ENCODE measurements around the gene FGF23.

The FGF23 gene

GRCh38 chr12:4386801-4387200 lies 7.3 kb upstream of the FGF23 start:
- in situ Hi-C loops (cut with MboI; ENCODE audit: low sequenced_read_pairs): no loop called here

- in situ Hi-C loops (cut with MboI; ENCODE audit: low sequenced_read_pairs): no loop called here
Observed at GRCh38 chr12:4383304-4383865, 3.9 kb upstream of the FGF23 start.

- in situ Hi-C loops (cut with MboI; ENCODE audit: low sequenced_read_pairs): no loop called here
Observed at GRCh38 chr12:4380332-4380731, 820 bp upstream of the FGF23 start.

- in situ Hi-C loops (cut with MboI; ENCODE audit: low sequenced_read_pairs): no loop called here
Observed at GRCh38 chr12:4378772-4379171, 740 bp downstream of the FGF23 start.

GRCh38 chr12:4375449-4375848 lies 4.1 kb downstream of the FGF23 start:
- in situ Hi-C loops (cut with MboI; ENCODE audit: low sequenced_read_pairs): no loop called here

GRCh38 chr12:4372653-4373052 lies 6.9 kb downstream of the FGF23 start:
- in situ Hi-C loops (cut with MboI; ENCODE audit: low sequenced_read_pairs): no loop called here

- in situ Hi-C loops (cut with MboI; ENCODE audit: low sequenced_read_pairs): no loop called here
Observed at GRCh38 chr12:4370265-4370664, 9.2 kb downstream of the FGF23 start.

- in situ Hi-C loops (cut with MboI; ENCODE audit: low sequenced_read_pairs): no loop called here
Observed at GRCh38 chr12:4369548-4369947, 10.0 kb downstream of the FGF23 start.

GRCh38 chr12:4366090-4366489 lies 13.4 kb downstream of the FGF23 start:
- in situ Hi-C loops (cut with MboI; ENCODE audit: low sequenced_read_pairs): no loop called here

GRCh38 chr12:4356041-4356327 lies 23.5 kb downstream of the FGF23 start:
- in situ Hi-C loops (cut with MboI; ENCODE audit: low sequenced_read_pairs): no loop called here

- in situ Hi-C loops (cut with MboI; ENCODE audit: low sequenced_read_pairs): no loop called here
Observed at GRCh38 chr12:4355156-4356040, 24.1 kb downstream of the FGF23 start.

- in situ Hi-C loops (cut with MboI; ENCODE audit: low sequenced_read_pairs): no loop called here
Observed at GRCh38 chr12:4353785-4354208, 25.7 kb downstream of the FGF23 start.

- in situ Hi-C loops (cut with MboI; ENCODE audit: low sequenced_read_pairs): no loop called here
Observed at GRCh38 chr12:4346931-4347330, 32.6 kb downstream of the FGF23 start.

GRCh38 chr12:4331842-4332241 lies 47.7 kb downstream of the FGF23 start:
- in situ Hi-C loops (cut with MboI; ENCODE audit: low sequenced_read_pairs): no loop called here

- in situ Hi-C loops (cut with MboI; ENCODE audit: low sequenced_read_pairs): no loop called here
Observed at GRCh38 chr12:4331221-4331620, 48.3 kb downstream of the FGF23 start.

GRCh38 chr12:4330203-4330602 lies 49.3 kb downstream of the FGF23 start:
- in situ Hi-C loops (cut with MboI; ENCODE audit: low sequenced_read_pairs): no loop called here

- in situ Hi-C loops (cut with MboI; ENCODE audit: low sequenced_read_pairs): no loop called here
Observed at GRCh38 chr12:4327293-4327692, 52.2 kb downstream of the FGF23 start.

GRCh38 chr12:4325966-4326365 lies 53.5 kb downstream of the FGF23 start:
- in situ Hi-C loops (cut with MboI; ENCODE audit: low sequenced_read_pairs): no loop called here

GRCh38 chr12:4324366-4324765 lies 55.1 kb downstream of the FGF23 start:
- in situ Hi-C loops (cut with MboI; ENCODE audit: low sequenced_read_pairs): no loop called here

GRCh38 chr12:4323396-4323795 lies 56.1 kb downstream of the FGF23 start:
- in situ Hi-C loops (cut with MboI; ENCODE audit: low sequenced_read_pairs): no loop called here

- in situ Hi-C loops (cut with MboI; ENCODE audit: low sequenced_read_pairs): no loop called here
Observed at GRCh38 chr12:4322726-4323125, 56.8 kb downstream of the FGF23 start.

GRCh38 chr12:4320853-4321701 lies 58.4 kb downstream of the FGF23 start, which contains the start of gene TIGAR:
TIGAR (plus strand) TSS chr12:4321213; CDS start chr12:4321272, 59 bp downstream.
- in situ Hi-C loops (cut with MboI; ENCODE audit: low sequenced_read_pairs): no loop called here

Measured in HL-60/S4 treated with phorbol 12-myristate 13-acetate at 8.2 ng/mL for 4 days and 3 days (cell line).